RPMI8226 (cell line): Measurements from ENCODE around the gene TMEM44.
"Not testable (repeated sequence)": the region's sequence is repeated elsewhere in the genome, so short reads cannot be mapped to it uniquely, and the experiment has no call there.

Source experiments
- DNase-seq: peaks from one replicate; pipeline ENCODE4 v3.0.0-alpha.2; 2015

Gene TMEM44

DNA sequence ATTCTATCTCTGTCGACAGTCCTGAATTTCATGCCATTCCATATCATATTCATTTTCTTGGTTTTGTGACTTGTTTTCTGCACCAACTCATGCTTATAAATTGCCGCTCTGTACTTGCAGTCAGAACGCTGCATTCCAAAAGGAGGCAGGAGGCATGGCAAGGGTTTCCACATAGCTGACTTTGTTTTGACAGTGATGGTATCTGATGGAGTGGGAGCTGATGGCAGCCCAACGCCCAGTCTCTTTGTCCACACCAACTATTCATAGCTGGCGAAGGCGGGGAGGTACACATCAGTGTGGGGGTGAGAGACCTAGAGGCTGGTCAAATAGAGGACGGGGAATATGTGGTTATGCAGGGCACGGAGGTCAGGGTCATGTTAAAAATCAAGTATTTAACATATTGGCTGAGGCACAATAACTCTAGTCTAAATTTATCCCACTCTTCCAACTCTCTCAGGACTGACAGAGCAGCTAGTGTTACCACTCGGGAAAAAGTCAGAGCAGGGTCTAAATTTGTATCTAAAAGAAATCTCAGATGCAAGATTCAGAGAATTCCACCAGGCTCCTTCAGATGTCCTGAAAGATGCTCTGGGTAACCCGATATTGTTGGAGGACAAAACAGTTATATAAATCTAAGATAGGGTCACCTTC is 78.6 kb downstream of the TMEM44 start:
- DNase-seq, result no peak

DNA sequence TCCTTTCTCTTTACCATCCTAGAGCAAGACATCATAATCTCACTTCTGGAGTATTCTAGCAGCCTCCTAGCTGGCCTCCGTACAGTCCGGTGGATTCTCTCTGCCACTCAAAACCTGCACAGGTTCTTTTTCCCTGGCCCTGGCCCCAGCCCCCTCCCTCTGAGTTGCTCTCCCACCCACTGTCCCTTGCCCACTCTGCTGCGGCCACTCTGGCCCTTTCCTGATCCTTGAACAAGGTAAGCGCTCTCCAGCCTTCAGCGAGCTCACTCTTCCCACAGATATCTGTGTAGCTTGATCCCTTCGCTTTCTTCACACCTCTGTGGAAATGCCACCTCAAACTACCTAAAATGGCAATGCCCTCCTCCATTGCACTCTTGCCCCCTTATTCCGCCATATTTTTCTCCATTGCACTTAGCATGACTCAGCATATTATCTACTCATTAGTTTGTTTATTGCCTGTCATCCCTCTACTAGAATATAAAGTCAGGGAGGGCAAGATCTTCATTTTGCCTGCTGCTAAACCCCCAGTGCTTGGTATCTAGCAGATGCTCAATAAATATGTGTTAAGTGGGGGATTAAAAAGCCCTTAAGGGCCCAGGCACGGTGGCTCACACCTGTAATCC is 80.8 kb downstream of the TMEM44 start:
- no peak for DNase-seq

DNA sequence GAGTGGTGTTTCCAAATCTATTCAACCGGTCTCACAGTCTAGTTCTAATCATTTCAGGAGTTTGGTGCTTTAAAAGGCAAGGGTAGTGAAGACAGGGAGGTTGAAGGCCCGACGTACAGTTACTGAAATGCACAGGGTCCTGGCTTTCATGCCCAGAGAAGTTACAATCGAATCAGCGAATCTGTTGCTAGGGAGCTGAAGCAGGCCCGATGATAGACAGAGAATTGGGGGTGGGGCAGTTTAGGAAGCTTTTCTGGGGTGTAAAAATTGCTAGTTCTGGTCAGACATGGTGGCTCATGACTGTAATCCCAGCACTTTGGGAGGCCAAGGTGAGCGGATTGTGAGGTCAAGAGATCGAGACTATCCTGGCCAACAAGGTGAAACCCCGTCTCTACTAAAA is 83.4 kb downstream of the TMEM44 start:
- no peak for DNase-seq

DNA sequence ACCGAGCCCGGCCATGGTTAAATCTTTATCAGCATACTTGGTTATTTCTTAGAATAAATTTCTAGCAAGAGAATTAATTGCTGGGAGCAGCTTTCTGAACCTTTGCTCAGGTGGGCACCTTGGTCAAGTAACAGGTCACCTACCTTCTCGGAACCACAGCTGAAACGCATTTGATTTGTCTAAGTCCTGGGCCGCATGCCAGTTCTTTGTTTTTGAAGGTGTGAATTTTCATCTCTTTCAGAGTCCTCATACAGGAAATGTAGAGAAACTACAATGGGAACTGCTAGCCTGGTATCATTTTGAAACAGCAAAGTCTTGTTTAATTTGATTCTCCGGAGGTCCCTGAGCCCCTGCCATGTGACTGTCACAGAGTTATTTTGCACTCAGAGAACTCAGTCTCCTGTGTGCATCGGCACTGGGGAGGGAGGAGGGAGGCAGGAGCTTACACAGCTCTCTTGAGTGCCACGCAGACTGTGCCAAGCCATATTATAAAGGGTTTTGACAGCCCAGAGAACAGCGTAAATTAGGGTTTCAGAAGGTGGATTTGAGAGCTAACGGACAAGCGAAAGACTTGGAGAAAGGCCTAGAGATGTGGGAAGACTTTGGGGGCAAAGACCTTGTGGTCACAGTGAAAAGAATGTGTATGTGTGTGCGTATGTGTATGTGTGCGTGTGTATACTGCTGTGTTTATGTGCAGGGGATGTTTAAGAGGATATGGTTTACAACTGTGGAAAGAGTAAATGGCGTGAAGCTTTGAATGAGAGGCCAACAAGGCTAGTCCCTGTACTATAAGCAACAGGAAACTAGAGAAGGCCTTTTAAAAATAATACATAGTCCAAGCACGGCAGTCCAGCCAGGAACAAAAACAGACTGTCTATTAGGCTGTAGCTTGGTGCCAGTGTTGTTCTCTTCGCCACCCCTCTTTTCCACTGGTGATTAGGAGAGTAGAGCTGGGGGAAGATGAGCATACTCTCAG is 84.6 kb downstream of the TMEM44 start:
- DNase-seq, result no peak

DNA sequence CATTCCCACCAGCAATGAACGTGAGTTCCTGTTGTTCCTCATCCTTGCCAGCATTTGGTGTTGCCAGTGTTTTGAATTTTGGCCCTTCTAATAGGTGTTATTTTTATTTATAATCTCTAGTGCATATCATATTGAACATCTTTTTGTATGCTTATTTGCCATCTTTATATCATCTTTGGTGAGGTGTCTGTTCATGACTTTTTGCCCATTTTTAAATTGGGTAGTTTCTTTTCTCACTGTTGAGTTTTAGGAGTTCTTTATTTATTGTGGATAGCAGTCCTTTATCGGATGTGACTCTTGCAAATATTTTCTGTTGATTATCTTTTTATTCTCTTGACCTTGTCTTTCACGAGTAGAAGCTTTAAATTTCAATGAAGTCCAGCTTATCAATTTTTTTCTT is 86.2 kb downstream of the TMEM44 start:
- no peak for DNase-seq

DNA sequence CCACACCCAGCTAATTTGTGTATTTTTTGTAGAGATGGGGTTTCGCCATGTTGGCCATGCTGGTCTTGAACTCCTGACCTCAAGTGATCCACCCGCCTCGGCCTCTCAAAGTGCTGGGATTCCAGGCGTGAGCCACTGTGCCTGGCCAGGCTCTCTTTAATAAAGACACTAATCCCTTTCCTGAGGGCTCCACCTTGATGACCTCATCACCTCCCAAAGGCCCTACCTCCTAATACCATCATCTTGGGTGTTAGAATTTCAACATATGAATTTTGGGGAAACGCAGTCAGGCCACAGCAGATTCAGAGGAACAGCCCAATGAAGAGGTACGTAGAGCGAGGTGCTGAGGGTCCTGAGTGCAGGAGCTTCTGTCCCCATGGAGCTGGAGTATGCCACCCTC is 87.7 kb downstream of the TMEM44 start:
- DNase-seq, result not testable (repeated sequence)

DNA sequence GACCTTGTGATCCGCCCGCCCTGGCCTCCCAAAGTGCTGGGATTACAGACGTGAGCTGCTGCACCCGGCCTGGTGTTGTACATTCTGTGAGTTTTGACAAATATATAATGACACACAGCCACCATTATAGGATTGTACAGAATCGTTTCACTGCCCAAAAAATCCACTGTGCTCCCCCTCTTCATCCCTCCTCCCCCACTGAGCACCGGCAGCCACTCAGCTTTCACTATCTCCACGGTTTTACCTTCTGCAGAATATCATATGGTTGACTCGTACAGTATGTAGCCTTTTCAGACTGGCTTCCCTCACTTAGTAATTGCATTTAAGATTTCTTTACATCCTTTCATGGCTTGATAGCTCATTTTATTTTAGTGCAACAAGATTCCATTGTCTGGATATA is 89.7 kb downstream of the TMEM44 start:
- no peak for DNase-seq

DNA sequence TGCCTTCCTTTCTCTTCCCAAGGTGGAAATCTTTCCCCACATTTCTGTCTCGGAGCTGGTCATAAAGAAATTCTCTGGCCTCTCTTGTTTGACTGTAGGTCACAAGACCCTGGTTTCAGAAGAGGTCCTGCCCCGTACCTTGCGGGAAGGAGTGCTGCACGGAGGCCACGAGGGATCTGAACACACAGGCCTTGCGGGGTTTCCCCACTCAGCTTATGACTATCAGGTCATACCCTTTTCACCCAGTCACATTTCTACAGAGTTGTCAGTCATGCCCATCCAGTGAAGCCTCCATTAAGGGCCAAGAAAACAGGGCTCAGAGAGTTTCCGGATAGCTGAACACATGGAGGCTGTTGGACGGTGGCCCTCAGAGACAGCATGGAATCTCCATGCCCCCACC is 91.7 kb downstream of the TMEM44 start:
- DNase-seq, result no peak

DNA sequence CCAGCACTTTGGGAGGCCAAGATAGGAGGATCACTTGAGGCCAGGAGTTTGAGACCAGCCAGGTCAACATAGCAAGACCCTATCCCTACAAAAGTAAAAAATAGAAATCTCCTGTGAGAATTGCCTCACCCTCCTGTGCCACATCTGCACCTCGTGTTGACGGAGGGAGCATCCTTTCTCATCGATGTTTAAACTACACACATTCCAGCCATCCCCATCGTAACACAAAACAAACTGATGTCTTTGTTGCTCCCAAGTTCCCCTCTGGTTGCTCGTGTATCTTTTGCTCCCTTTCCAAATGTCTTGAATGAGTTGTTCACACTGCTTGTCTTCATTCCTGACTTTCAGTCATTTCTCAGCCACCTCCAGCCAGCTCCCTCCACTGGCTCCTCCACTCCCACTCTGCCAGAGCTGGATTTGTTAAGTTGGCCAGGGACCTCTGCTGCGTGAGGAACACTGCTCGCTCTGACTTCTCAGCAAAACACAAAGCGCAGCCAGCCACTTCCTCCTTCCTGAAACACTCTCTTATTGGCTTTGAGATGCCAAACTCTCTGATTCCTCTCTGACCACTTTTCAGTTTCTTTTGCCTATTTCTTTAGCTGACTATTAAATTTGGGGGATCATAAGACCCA is 92.8 kb downstream of the TMEM44 start:
- no peak for DNase-seq

DNA sequence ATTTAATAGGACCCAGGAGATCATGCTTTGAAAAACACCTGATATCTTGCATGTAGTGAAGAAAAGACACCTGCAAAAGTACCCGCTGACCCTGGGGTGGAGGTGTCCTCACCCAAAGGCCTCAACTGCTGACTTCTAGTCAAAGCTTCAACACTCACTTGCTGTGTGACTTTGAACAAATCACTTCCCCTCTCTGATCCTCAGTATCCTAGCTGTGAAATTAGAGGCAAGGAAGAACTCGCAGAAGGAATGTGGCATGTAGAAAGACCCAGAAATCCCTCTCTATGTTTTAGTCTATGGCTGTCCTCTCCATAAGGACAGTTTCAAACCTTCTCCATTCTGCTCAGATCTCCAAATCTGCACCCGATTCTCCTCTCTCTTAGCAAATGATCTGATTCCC is 93.7 kb downstream of the TMEM44 start:
- DNase-seq, result no peak

DNA sequence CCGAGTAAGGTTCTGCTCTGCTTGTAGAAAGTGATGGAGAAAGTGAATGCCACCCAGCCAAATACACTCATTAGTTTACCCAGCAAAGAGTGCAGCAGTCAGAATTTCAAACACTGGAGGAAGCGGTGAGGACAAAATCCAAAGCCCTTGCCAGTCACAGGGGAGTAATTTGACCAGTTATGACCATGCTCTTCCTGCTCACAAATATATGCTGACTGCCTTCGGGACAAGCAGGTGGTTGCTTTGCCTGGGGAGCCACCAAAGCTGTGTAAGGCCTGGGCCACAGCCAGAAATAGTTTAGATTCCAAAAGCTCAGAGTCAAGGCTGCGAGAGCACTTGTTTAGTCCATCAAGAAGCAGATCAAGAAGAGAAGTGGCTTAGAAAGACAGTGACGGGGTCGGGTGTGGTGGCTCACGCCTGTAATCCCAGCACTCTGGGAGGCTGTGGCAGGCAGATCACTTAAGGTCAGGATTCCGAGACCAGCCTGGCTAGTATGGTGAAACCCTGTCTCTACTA is 95.4 kb downstream of the TMEM44 start:
- peak; percentile 87 for DNase-seq
